Measurements from ENCODE around the gene KCNK2.

The KCNK2 gene

DNA sequence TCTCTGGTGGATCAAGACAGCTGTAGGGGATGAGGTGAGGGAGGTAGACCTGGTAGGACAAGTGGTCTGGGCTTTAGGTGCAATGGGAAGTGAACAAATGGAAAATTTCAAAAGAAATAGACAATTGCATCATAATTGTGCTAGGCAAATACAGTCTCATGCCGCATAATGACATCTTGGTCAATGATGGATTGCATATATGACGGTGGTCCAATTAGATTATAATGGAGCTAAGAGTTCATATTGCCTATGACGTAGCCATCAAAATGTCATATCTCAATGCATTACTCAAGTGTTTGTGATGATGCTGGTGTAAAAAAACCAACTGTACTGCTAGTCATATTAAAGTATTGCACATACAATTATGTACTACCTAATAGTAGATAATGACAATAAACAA lies 19.0 kb downstream of the KCNK2 start:
- Histone ChIP-seq H3K9ac (ENCODE audit: low read length) (no peak overlapping the region), H3K27me3 (ENCODE audit: control insufficient read depth in 1 of 2, insufficient read depth in 2 of 2, low read length in 2 of 2) (no peaks in the 10 kb centered on the region), H3K36me3 (ENCODE audit: insufficient read depth, low read length) (no peaks in the 10 kb centered on the region), H3K27ac (ENCODE audit: low read depth, low read length) (no peak overlapping the region), H3K9me3 (ENCODE audit: low read length) (no peaks in the 10 kb centered on the region), H3K4me1 (ENCODE audit: insufficient read depth, low read length) (no peaks in the 10 kb centered on the region), H3K4me3 (ENCODE audit: low read depth in 1 of 2, low read length in 2 of 2) (no peak overlapping the region)

- Histone ChIP-seq H3K4me3 (ENCODE audit: low read depth in 1 of 2, low read length in 2 of 2) (no peak overlapping the region), H3K9me3 (ENCODE audit: low read length) (no peaks in the 10 kb centered on the region), H3K4me1 (ENCODE audit: insufficient read depth, low read length) (no peaks in the 10 kb centered on the region), H3K36me3 (ENCODE audit: insufficient read depth, low read length) (no peaks in the 10 kb centered on the region), H3K9ac (ENCODE audit: low read length) (no peak overlapping the region), H3K27ac (ENCODE audit: low read depth, low read length) (no peak overlapping the region), H3K27me3 (ENCODE audit: control insufficient read depth in 1 of 2, insufficient read depth in 2 of 2, low read length in 2 of 2) (no peaks in the 10 kb centered on the region)
Measured at GRCh38 chr1:215104283-215104682, 21.7 kb downstream of the KCNK2 start.

GRCh38 chr1:215106067-215106466 lies 23.5 kb downstream of the KCNK2 start:
- H3K4me3 ChIP-seq (ENCODE audit: low read depth in 1 of 2, low read length in 2 of 2), result no peak overlapping the region
- H3K9me3 ChIP-seq (ENCODE audit: low read length), result no peaks in the 10 kb centered on the region
- no peak overlapping the region for H3K9ac ChIP-seq (ENCODE audit: low read length)
- H3K4me1 ChIP-seq (ENCODE audit: insufficient read depth, low read length), result no peaks in the 10 kb centered on the region
- no peaks in the 10 kb centered on the region for H3K27me3 ChIP-seq (ENCODE audit: control insufficient read depth in 1 of 2, insufficient read depth in 2 of 2, low read length in 2 of 2)
- no peak overlapping the region for H3K27ac ChIP-seq (ENCODE audit: low read depth, low read length)
- no peaks in the 10 kb centered on the region for H3K36me3 ChIP-seq (ENCODE audit: insufficient read depth, low read length)

DNA sequence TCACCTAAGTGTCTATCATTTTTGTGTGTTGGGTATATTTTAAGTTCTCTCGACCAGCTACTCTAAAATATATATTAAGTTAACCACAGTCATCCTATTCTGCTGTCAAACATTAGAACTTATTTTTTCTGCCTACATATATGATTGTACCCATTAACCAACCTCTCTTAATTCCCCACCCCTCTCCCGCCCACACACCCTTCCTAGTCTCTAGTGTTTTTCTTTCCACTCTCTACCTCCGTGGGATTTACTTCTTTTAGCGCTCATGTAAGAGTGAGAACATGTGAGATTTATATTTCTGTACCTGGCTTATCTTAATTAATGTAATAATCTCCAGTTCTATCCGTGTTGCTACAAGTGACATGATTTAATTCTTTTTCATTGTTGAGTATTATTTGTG lies 26.6 kb downstream of the KCNK2 start:
- Histone ChIP-seq H3K9ac (ENCODE audit: low read length) (no peak overlapping the region), H3K27me3 (ENCODE audit: control insufficient read depth in 1 of 2, insufficient read depth in 2 of 2, low read length in 2 of 2) (no peaks in the 10 kb centered on the region), H3K27ac (ENCODE audit: low read depth, low read length) (no peak overlapping the region), H3K9me3 (ENCODE audit: low read length) (no peaks in the 10 kb centered on the region), H3K4me3 (ENCODE audit: low read depth in 1 of 2, low read length in 2 of 2) (no peak overlapping the region), H3K36me3 (ENCODE audit: insufficient read depth, low read length) (no peaks in the 10 kb centered on the region), H3K4me1 (ENCODE audit: insufficient read depth, low read length) (no peaks in the 10 kb centered on the region)

DNA sequence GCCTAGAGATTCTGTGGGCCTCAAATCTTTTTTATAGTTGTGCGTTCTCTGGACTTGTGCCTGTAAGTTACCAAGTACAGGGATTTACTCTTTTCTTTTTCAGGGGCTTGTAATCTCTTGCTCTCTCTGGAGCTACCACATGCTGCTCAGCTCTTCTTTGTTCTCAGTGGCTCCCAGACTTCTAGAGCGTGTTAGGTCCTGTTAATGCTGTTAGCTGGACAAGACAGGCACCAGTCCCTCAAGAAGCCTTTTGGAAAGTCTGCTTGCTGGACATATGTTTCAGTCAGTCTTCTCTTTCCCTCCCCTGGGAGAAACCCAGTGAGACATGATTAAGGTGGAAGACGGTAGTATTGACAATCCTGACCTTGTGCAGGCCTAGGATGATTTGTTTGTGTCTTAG lies 29.4 kb downstream of the KCNK2 start:
- no peaks in the 10 kb centered on the region for H3K36me3 ChIP-seq (ENCODE audit: insufficient read depth, low read length)

DNA sequence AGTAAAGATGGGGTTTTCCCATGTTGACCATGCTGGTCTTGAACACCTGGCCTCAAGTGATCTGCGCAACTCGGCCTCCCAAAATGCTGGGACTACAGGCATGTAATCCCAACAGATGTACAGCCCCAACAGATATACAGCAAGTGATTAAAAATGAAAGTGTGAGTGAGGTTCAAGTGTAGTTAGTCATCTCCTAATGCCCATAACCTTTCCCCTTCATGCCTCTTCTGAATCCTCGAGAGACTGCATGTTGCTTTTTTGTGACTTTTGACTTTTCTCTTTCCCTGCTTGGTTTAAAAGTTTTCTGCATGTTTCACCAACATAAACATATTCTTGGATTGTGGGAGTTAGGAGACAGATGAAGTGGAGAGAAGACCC lies 31.2 kb downstream of the KCNK2 start:
- no peak overlapping the region for H3K9ac ChIP-seq (ENCODE audit: low read length)
- H3K4me1 ChIP-seq (ENCODE audit: insufficient read depth, low read length), result no peaks in the 10 kb centered on the region
- H3K9me3 ChIP-seq (ENCODE audit: low read length), result no peaks in the 10 kb centered on the region
- no peaks in the 10 kb centered on the region for H3K27me3 ChIP-seq (ENCODE audit: control insufficient read depth in 1 of 2, insufficient read depth in 2 of 2, low read length in 2 of 2)
- no peak overlapping the region for H3K27ac ChIP-seq (ENCODE audit: low read depth, low read length)
- H3K36me3 ChIP-seq (ENCODE audit: insufficient read depth, low read length), result no peaks in the 10 kb centered on the region
- no peak overlapping the region for H3K4me3 ChIP-seq (ENCODE audit: low read depth in 1 of 2, low read length in 2 of 2)

More for the DNA sequence above, 29.4 kb downstream of the KCNK2 start:
- no peak overlapping the region for H3K4me3 ChIP-seq (ENCODE audit: low read depth in 1 of 2, low read length in 2 of 2)
- no peaks in the 10 kb centered on the region for H3K27me3 ChIP-seq (ENCODE audit: control insufficient read depth in 1 of 2, insufficient read depth in 2 of 2, low read length in 2 of 2)
- H3K9me3 ChIP-seq (ENCODE audit: low read length), result no peaks in the 10 kb centered on the region
- no peaks in the 10 kb centered on the region for H3K4me1 ChIP-seq (ENCODE audit: insufficient read depth, low read length)
- no peak overlapping the region for H3K9ac ChIP-seq (ENCODE audit: low read length)
- no peak overlapping the region for H3K27ac ChIP-seq (ENCODE audit: low read depth, low read length)

DNA sequence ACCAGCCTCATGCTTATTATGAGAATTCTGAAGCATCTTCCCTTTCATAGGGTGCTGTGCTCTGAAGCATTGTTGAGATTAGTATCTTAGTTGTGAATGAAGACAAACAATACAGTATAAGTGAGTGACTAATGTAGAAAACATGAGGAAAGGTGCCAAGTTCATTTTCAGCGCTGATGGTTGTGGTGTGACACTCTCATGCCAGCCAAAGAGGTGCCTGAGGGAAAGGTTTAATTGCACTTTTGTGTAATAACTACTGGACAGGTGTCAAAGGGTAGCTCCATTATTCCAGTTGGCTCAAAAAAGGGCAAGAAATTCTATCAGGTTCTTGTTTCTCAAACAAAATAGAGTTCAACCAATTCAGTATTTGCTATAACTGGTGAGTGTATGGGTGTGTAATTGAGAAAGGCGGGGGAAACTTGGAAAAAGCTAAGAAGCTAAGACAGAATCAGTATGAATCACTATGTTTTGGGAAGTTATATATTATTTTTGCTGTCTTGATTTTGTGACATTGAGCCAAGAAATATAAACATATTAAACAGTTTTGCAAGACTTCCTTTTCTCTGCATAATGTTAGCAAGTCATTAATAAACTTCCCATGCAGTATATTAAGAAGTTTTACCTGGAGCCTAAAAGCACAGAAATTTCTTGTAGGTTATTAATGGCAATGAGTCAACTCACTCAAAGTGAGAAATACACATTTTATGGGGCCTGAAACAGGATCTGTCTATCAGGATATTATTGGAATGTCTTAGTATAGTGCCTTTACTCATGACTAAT lies 31.8 kb downstream of the KCNK2 start:
- H3K4me3 ChIP-seq (ENCODE audit: low read depth in 1 of 2, low read length in 2 of 2), result no peak overlapping the region

GRCh38 chr1:215115760-215116159 lies 33.2 kb downstream of the KCNK2 start:
- Histone ChIP-seq H3K4me1 (ENCODE audit: insufficient read depth, low read length) (no peaks in the 10 kb centered on the region), H3K9ac (ENCODE audit: low read length) (no peak overlapping the region), H3K27me3 (ENCODE audit: control insufficient read depth in 1 of 2, insufficient read depth in 2 of 2, low read length in 2 of 2) (no peaks in the 10 kb centered on the region), H3K9me3 (ENCODE audit: low read length) (no peaks in the 10 kb centered on the region), H3K36me3 (ENCODE audit: insufficient read depth, low read length) (no peaks in the 10 kb centered on the region), H3K27ac (ENCODE audit: low read depth, low read length) (no peak overlapping the region), H3K4me3 (ENCODE audit: low read depth in 1 of 2, low read length in 2 of 2) (no peak overlapping the region)

More for the DNA sequence above, 31.8 kb downstream of the KCNK2 start:
- Histone ChIP-seq H3K9me3 (ENCODE audit: low read length) (no peaks in the 10 kb centered on the region), H3K36me3 (ENCODE audit: insufficient read depth, low read length) (no peaks in the 10 kb centered on the region), H3K27me3 (ENCODE audit: control insufficient read depth in 1 of 2, insufficient read depth in 2 of 2, low read length in 2 of 2) (no peaks in the 10 kb centered on the region), H3K4me1 (ENCODE audit: insufficient read depth, low read length) (no peaks in the 10 kb centered on the region), H3K27ac (ENCODE audit: low read depth, low read length) (no peak overlapping the region), H3K9ac (ENCODE audit: low read length) (no peak overlapping the region)

GRCh38 chr1:215118081-215118480 lies 35.5 kb downstream of the KCNK2 start:
- H3K27me3 ChIP-seq (ENCODE audit: control insufficient read depth in 1 of 2, insufficient read depth in 2 of 2, low read length in 2 of 2), result no peaks in the 10 kb centered on the region
- no peaks in the 10 kb centered on the region for H3K9me3 ChIP-seq (ENCODE audit: low read length)
- no peaks in the 10 kb centered on the region for H3K4me1 ChIP-seq (ENCODE audit: insufficient read depth, low read length)
- no peak overlapping the region for H3K27ac ChIP-seq (ENCODE audit: low read depth, low read length)
- no peak overlapping the region for H3K4me3 ChIP-seq (ENCODE audit: low read depth in 1 of 2, low read length in 2 of 2)
- no peaks in the 10 kb centered on the region for H3K36me3 ChIP-seq (ENCODE audit: insufficient read depth, low read length)
- H3K9ac ChIP-seq (ENCODE audit: low read length), result no peak overlapping the region

GRCh38 chr1:215119056-215119455 lies 36.5 kb downstream of the KCNK2 start:
- no peak overlapping the region for H3K27ac ChIP-seq (ENCODE audit: low read depth, low read length)

GRCh38 chr1:215119719-215120365 lies 37.3 kb downstream of the KCNK2 start:
- no peak overlapping the region for H3K9ac ChIP-seq (ENCODE audit: low read length)
- no peaks in the 10 kb centered on the region for H3K27me3 ChIP-seq (ENCODE audit: control insufficient read depth in 1 of 2, insufficient read depth in 2 of 2, low read length in 2 of 2)
- H3K9me3 ChIP-seq (ENCODE audit: low read length), result no peaks in the 10 kb centered on the region
- H3K4me1 ChIP-seq (ENCODE audit: insufficient read depth, low read length), result no peaks in the 10 kb centered on the region
- no peak overlapping the region for H3K4me3 ChIP-seq (ENCODE audit: low read depth in 1 of 2, low read length in 2 of 2)
- H3K36me3 ChIP-seq (ENCODE audit: insufficient read depth, low read length), result no peaks in the 10 kb centered on the region
- no peak overlapping the region for H3K27ac ChIP-seq (ENCODE audit: low read depth, low read length)

More at GRCh38 chr1:215119056-215119455, 36.5 kb downstream of the KCNK2 start:
- H3K9me3 ChIP-seq (ENCODE audit: low read length), result no peaks in the 10 kb centered on the region
- H3K9ac ChIP-seq (ENCODE audit: low read length), result no peak overlapping the region
- no peaks in the 10 kb centered on the region for H3K27me3 ChIP-seq (ENCODE audit: control insufficient read depth in 1 of 2, insufficient read depth in 2 of 2, low read length in 2 of 2)
- no peaks in the 10 kb centered on the region for H3K36me3 ChIP-seq (ENCODE audit: insufficient read depth, low read length)
- no peak overlapping the region for H3K4me3 ChIP-seq (ENCODE audit: low read depth in 1 of 2, low read length in 2 of 2)
- H3K4me1 ChIP-seq (ENCODE audit: insufficient read depth, low read length), result no peaks in the 10 kb centered on the region

DNA sequence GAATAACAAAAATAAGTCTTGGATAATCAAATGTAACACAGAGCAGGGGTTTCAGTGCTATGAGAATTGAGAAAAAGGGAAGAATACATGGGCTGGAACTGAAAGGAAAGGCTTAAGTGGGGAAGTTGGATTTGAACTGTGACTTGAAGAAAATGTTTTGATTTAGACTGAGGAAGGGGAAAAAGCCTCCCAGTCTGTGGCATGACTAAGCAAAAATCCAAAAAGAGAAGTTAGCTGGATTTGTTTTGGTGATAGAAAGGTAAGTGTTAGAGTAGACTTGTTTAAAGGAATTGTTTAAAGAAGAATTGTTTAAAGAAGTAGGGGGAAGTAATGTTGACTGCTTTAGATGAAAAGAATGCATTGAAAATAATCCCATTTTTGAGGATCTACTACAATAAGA lies 46.0 kb downstream of the KCNK2 start:
- H3K9me3 ChIP-seq (ENCODE audit: low read length), result no peaks in the 10 kb centered on the region
- H3K36me3 ChIP-seq (ENCODE audit: insufficient read depth, low read length), result no peaks in the 10 kb centered on the region
- H3K27ac ChIP-seq (ENCODE audit: low read depth, low read length), result no peak overlapping the region

More for the DNA sequence above, 46.0 kb downstream of the KCNK2 start:
- Histone ChIP-seq H3K27me3 (ENCODE audit: control insufficient read depth in 1 of 2, insufficient read depth in 2 of 2, low read length in 2 of 2) (no peaks in the 10 kb centered on the region), H3K9ac (ENCODE audit: low read length) (no peak overlapping the region), H3K4me1 (ENCODE audit: insufficient read depth, low read length) (no peaks in the 10 kb centered on the region), H3K4me3 (ENCODE audit: low read depth in 1 of 2, low read length in 2 of 2) (no peak overlapping the region)
